H1 (cell line): ENCODE data around the gene CCDC81. TPM values are rescaled to one million over a fixed set of nuclear protein-coding genes. Genes with fewer than 3 reads are reported as not detected.

Experiments
- CTCF ChIA-PET: fragments of 300-600 bp; sonication (Branson Sonifier 250); formaldehyde crosslinking; loops from one replicate; lab custom pipeline; 2021; ENCODE audit not compliant: partially characterized antibody; lab: Charles Lee
- POLR2A ChIA-PET: fragments of 300-600 bp; sonication (Branson Sonifier 250); formaldehyde crosslinking; loops from one replicate; lab custom pipeline; 2021; ENCODE audit warnings: inconsistent platforms; ENCODE audit not compliant: partially characterized antibody; lab: Charles Lee
- DNase-seq, 2 experiments: peaks; one replicate each; pipeline versions ENCODE4 v3.0.0 to v3.0.0-alpha.2; 2010 to 2022; ENCODE audit warnings: low spot score in 2 of 2, low read depth in 1 of 2, mixed read lengths in 1 of 2
- FAIRE-seq: peaks from 2 replicates; lab custom pipeline; 2011; peaks lifted over from hg19 to GRCh38; lab: Jason Lieb, UNC
- H2AFZ ChIP-seq: 2 replicates; pipeline ENCODE4 v1.8.1; 2012; ENCODE audit warnings: low read length, inconsistent platforms
- H2AK5ac ChIP-seq: 2 replicates; pipeline ENCODE4 v1.6.1; 2013; ENCODE audit warnings: low read depth, low read length
- H2BK120ac ChIP-seq: replicated peaks from 2 replicates; pipeline ENCODE3; 2013; ENCODE audit warnings: low read depth, low read length, inconsistent platforms
- H2BK12ac ChIP-seq: 2 replicates; pipeline ENCODE4 v1.6.1; 2013; ENCODE audit warnings: low read depth, low read length
- H2BK15ac ChIP-seq: 2 replicates; pipeline ENCODE4 v1.6.1; 2013; ENCODE audit warnings: low read length
- H2BK20ac ChIP-seq: 2 replicates; pipeline ENCODE4 v1.6.1; 2013; ENCODE audit warnings: low read length
- H2BK5ac ChIP-seq: 2 replicates; pipeline ENCODE4 v1.6.1; 2013; ENCODE audit warnings: low read depth, low read length
- H3K14ac ChIP-seq: 2 replicates; pipeline ENCODE4 v1.6.1; 2013; ENCODE audit warnings: inconsistent platforms; ENCODE audit not compliant: insufficient read length
- H3K18ac ChIP-seq: 2 replicates; pipeline ENCODE4 v1.6.1; 2013; ENCODE audit warnings: low read length; ENCODE audit errors: extremely low read depth
- H3K23ac ChIP-seq: 2 replicates; pipeline ENCODE4 v1.6.1; 2013; ENCODE audit warnings: inconsistent platforms; ENCODE audit not compliant: insufficient read length
- H3K23me2 ChIP-seq: 2 replicates; pipeline ENCODE4 v1.6.1; 2013; ENCODE audit warnings: low read depth, low read length
- H3K27ac ChIP-seq: 2 replicates; pipeline ENCODE4 v1.6.1; 2011; ENCODE audit warnings: low read depth, low read length, inconsistent platforms
- H3K27me3 ChIP-seq, 4 experiments: replicated peaks in 1 of 4; 1 replicate in 1 of 4; 2 replicates in 3 of 4; pipeline versions ENCODE4 v1.6.1 to v1.8.1; 2011 to 2013; ENCODE audit warnings: low read length in 3 of 4, mild to moderate bottlenecking in 3 of 4, inconsistent platforms in 2 of 4, mixed read lengths in 2 of 4, moderate library complexity in 1 of 4; ENCODE audit not compliant: control insufficient read depth in 3 of 4, insufficient read depth in 3 of 4; ENCODE audit errors: extremely low read depth in 1 of 4
- H3K36me3 ChIP-seq, 4 experiments: 2 replicates each; pipeline versions ENCODE4 v1.6.1 to v1.8.1; 2011 to 2013; ENCODE audit warnings: mild to moderate bottlenecking in 4 of 4, low read length in 3 of 4, moderate library complexity in 2 of 4, control low read depth in 1 of 4, inconsistent platforms in 1 of 4; ENCODE audit not compliant: insufficient read depth in 4 of 4, control insufficient read depth in 2 of 4
- H3K4ac ChIP-seq: replicated peaks from 2 replicates; pipeline ENCODE3; 2013; ENCODE audit warnings: low read length, low read depth, mixed read lengths, inconsistent platforms; ENCODE audit not compliant: insufficient read length
- H3K4me1 ChIP-seq, 4 experiments: replicated peaks in 1 of 4; 1 replicate in 1 of 4; 2 replicates in 3 of 4; pipeline versions ENCODE4 v1.6.1 to v1.8.1; 2011 to 2013; ENCODE audit warnings: low read length in 3 of 4, inconsistent platforms in 2 of 4, mixed read lengths in 1 of 4; ENCODE audit not compliant: insufficient read depth in 4 of 4, control insufficient read depth in 3 of 4
- H3K4me2 ChIP-seq, 2 experiments: 2 replicates each; pipeline versions ENCODE4 v1.6.1 to v1.8.1; 2011 to 2013; ENCODE audit warnings: low read depth in 2 of 2, low read length in 2 of 2, control low read depth in 1 of 2, inconsistent platforms in 1 of 2, mild to moderate bottlenecking in 1 of 2; ENCODE audit not compliant: insufficient read depth in 1 of 2
- H3K4me3 ChIP-seq, 4 experiments: fragments of 200-600, 300-600 bp in 1 of 4; sonication (generic), shearing (Covaris generic), sonication (Bioruptor Twin) in 1 of 4; 2 replicates each; pipeline versions ENCODE4 v1.5.1 to v1.8.1; 2011 to 2016; ENCODE audit warnings: low read length in 4 of 4, low read depth in 3 of 4, control low read depth in 2 of 4, inconsistent platforms in 2 of 4, mild to moderate bottlenecking in 2 of 4, mixed read lengths in 1 of 4, moderate library complexity in 1 of 4; ENCODE audit not compliant: insufficient read depth in 2 of 4; ENCODE audit errors: extremely low read depth in 1 of 4
- H3K56ac ChIP-seq: replicated peaks from 2 replicates; pipeline ENCODE3; 2013; ENCODE audit warnings: low read depth, mild to moderate bottlenecking, mixed read lengths, low read length, inconsistent platforms; ENCODE audit not compliant: insufficient read length
- H3K79me1 ChIP-seq: 2 replicates; pipeline ENCODE4 v1.6.1; 2013; ENCODE audit warnings: low read depth, low read length, control low read depth
- H3K79me2 ChIP-seq, 2 experiments: 2 replicates each; pipeline versions ENCODE4 v1.6.1 to v1.8.1; 2012 to 2013; ENCODE audit warnings: low read length in 2 of 2, mild to moderate bottlenecking in 2 of 2, inconsistent platforms in 1 of 2; ENCODE audit not compliant: insufficient read depth in 2 of 2, control insufficient read depth in 1 of 2
- H3K9ac ChIP-seq, 4 experiments: replicated peaks in 1 of 4; 1 replicate in 1 of 4; 2 replicates in 3 of 4; pipeline versions ENCODE4 v1.6.1 to v1.8.1; 2011 to 2013; ENCODE audit warnings: low read depth in 3 of 4, low read length in 3 of 4, control low read depth in 2 of 4, mild to moderate bottlenecking in 2 of 4, moderate library complexity in 2 of 4, inconsistent platforms in 1 of 4; ENCODE audit errors: extremely low read depth in 1 of 4
- H3K9me3 ChIP-seq, 2 experiments: 2 replicates each; pipeline versions ENCODE4 v1.6.1 to v1.8.1; 2012 to 2013; ENCODE audit warnings: mild to moderate bottlenecking in 2 of 2, moderate library complexity in 2 of 2, control low read depth in 1 of 2, inconsistent platforms in 1 of 2, low read depth in 1 of 2, low read length in 1 of 2, mixed read lengths in 1 of 2; ENCODE audit not compliant: insufficient read depth in 2 of 2
- H4K20me1 ChIP-seq, 2 experiments: replicated peaks in 1 of 2; 2 replicates each; pipeline versions ENCODE3 to v1.8.1; 2011 to 2013; ENCODE audit warnings: inconsistent platforms in 2 of 2, low read length in 2 of 2, mild to moderate bottlenecking in 1 of 2; ENCODE audit not compliant: insufficient read depth in 2 of 2, control insufficient read depth in 1 of 2
- H4K5ac ChIP-seq: 2 replicates; pipeline ENCODE4 v1.6.1; 2013; ENCODE audit warnings: low read length, low read depth, mixed read lengths, inconsistent platforms; ENCODE audit not compliant: insufficient read length
- H4K8ac ChIP-seq: 2 replicates; pipeline ENCODE4 v1.8.0; 2013; ENCODE audit warnings: mild to moderate bottlenecking, moderate library complexity, low read length, inconsistent platforms; ENCODE audit not compliant: insufficient read depth; ENCODE audit errors: extremely low read depth
- H4K91ac ChIP-seq: replicated peaks from 2 replicates; pipeline ENCODE3; 2013; ENCODE audit warnings: low read length, mixed read lengths, inconsistent platforms; ENCODE audit not compliant: insufficient read length
- GTF2F1 ChIP-seq: IDR thresholded peaks from 2 replicates; pipeline ENCODE4 v1.6.1; 2012; ENCODE audit warnings: low read depth, low read length, improper control_type of control experiment, borderline replicate concordance
- WGBS, 2 experiments: shearing (Covaris generic) in 1 of 2; methylation state at CpG; one replicate each; pipeline versions ENCODE4 v1.1.6 to v1.1.7; 2013 to 2015; ENCODE audit warnings: low lambda C conversion rate in 2 of 2, mixed read lengths in 2 of 2, inconsistent platforms in 1 of 2, low coverage in 1 of 2, missing lambda C conversion rate in 1 of 2; ENCODE audit not compliant: insufficient replicate concordance in 2 of 2, insufficient coverage in 1 of 2, insufficient read length in 1 of 2; ENCODE audit errors: extremely low coverage in 1 of 2, missing lambda C conversion rate in 1 of 2; 5-methylcytosine and 5-hydroxymethylcytosine counted together
- polyA plus RNA-seq, 7 experiments: library from polyadenylated mRNA; depleted of rRNA in 3 of 7; stranded (reverse) in 5 of 7; unstranded in 2 of 7; fragments of >200 nt in 5 of 7; fragments of 200-250 nt in 2 of 7; gene quantifications; 1 replicate in 5 of 7; 2 replicates in 1 of 7; 4 replicates in 1 of 7; pipeline versions ENCODE4 v1.2.1 to v1.2.3, GENCODE V29; 2011 to 2013; ENCODE audit warnings: missing spikeins in 2 of 7, mixed read lengths in 2 of 7
- total RNA-seq: library from RNA; stranded (reverse); fragmentation: NEBNext Ultra II Directional; extraction: Animal tissue kit (Norgen Biotek cat#: 25700); gene quantifications from 2 replicates; pipeline ENCODE4 v1.2.1, GENCODE V29; 2021

CCDC81 gene
- total and polyA plus RNA-seq, 2 of the 8 experiments (the other 6 are each of a cell fraction or from before 2014, with no cell fraction given): 0.30 to 0.58 TPM

DNA sequence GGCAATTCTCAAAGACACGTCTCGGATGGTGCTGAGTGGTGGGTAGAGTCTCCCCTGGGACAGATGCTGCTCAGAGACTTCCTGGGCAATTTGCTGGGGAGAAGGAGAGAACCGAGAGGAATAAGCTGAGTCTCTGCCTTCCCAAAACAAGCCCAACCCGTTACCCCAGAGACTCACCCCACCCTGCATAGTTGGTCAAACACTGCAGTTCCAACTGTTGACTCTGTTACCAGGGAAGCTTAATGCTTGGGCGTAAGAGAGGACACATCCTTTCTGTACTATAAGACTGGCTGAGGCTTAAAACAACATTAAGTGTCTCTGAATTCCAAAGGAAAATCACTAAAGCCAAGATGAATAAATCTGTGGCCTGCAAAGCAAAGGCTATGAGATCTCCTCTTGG is 68.1 kb downstream of the CCDC81 start:
- Histone ChIP-seq H2AK5ac (no peak overlapping the region), H3K9ac (no peak overlapping the region), H3K18ac (no peak overlapping the region), H3K23ac (no peak overlapping the region), H2BK5ac (no peak overlapping the region), H2AFZ (no peak overlapping the region), H3K56ac (no peak overlapping the region), H4K5ac (no peak overlapping the region), H3K79me1 (no peaks in the 10 kb centered on the region), H3K79me2 (no peaks in the 10 kb centered on the region), H2BK120ac (no peak overlapping the region), H3K27me3 (no peaks in the 10 kb centered on the region; a peak in 1 of 7 replicates), H2BK20ac (no peak overlapping the region), H4K8ac (no peak overlapping the region), H2BK15ac (no peak overlapping the region), H4K91ac (no peak overlapping the region), H4K20me1 (no peaks in the 10 kb centered on the region), H3K9me3 (no peaks in the 10 kb centered on the region), H3K27ac (no peak overlapping the region), H3K4me3 (no peak overlapping the region), H3K4me2 (no peak overlapping the region), H2BK12ac (no peak overlapping the region), H3K23me2 (no peaks in the 10 kb centered on the region), H3K36me3 (no peaks in the 10 kb centered on the region), H3K14ac (no peak overlapping the region), H3K4me1 (no peaks in the 10 kb centered on the region), H3K4ac (no peak overlapping the region)
- ChIA-PET CTCF (interaction anchor here (0.7 to 1.6 kb wide), 5 partner anchors 10 to 234 kb away, joined by 3 to 6 read pairs (median 4); no protein-coding TSS in a partner anchor), POLR2A (no interaction called here)
- no peak for DNase-seq
- FAIRE-seq: no peak
- WGBS, 2 experiments: 85% methylated on average over 5 of the region's 5 CpGs; no CpG with 5 or more reads in 1 of the 2 experiments
- no peak for TF ChIP-seq GTF2F1
